Measurements from ENCODE around the gene FAF1.
"Not testable (repeated sequence)": the region's sequence is repeated elsewhere in the genome, so short reads cannot be mapped to it uniquely, and the experiment has no call there.

FAF1 gene

DNA sequence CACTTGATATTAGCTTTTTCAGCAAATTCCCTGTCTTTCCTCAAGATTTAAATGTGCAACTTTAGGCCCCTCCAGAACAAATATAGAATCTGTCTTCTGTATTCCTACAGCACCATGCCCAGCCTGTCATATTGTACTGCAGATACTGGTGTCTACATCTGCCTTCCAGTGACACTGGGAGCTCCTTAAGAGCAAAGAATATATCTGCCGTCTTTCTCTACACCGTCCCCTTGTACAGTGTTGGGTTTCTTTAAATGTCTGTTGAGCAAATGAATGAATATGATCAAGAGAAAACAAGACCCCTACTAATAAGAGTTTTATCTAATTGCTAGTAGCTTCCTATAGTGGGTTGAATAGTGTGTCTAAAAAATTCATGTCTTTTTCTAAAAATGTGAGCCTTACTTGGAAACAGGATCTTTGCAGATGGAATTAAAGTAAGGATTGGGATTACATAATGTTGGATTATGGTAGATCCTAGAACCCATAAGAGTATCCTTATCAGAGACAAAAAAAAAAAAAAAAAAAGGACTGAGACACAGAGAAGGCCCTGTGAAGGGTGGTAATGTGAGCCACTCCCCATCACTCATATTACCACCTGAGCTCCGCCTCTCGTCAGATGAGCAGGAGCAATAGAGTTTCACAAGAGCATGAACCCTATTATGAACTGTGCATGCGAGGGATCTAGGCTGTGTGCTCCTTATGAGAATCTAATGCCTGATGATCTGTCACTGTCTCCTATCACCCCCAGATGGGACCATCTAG lies 128.6 kb downstream of the FAF1 start:
- Histone ChIP-seq H3K4me3 (ENCODE audit: low read depth, low read length) (no peak overlapping the region), H3K9me3 (ENCODE audit: severe bottlenecking) (no peaks in the 10 kb centered on the region), H3K36me3 (no peaks in the 10 kb centered on the region; the same call in 1 of the 2 replicates), H3K27me3 (ENCODE audit: insufficient read depth, low read depth, severe bottlenecking) (no peaks in the 10 kb centered on the region), H3K27ac (no peak overlapping the region)
- no peak for DNase-seq
- TF ChIP-seq, protein P1, sequence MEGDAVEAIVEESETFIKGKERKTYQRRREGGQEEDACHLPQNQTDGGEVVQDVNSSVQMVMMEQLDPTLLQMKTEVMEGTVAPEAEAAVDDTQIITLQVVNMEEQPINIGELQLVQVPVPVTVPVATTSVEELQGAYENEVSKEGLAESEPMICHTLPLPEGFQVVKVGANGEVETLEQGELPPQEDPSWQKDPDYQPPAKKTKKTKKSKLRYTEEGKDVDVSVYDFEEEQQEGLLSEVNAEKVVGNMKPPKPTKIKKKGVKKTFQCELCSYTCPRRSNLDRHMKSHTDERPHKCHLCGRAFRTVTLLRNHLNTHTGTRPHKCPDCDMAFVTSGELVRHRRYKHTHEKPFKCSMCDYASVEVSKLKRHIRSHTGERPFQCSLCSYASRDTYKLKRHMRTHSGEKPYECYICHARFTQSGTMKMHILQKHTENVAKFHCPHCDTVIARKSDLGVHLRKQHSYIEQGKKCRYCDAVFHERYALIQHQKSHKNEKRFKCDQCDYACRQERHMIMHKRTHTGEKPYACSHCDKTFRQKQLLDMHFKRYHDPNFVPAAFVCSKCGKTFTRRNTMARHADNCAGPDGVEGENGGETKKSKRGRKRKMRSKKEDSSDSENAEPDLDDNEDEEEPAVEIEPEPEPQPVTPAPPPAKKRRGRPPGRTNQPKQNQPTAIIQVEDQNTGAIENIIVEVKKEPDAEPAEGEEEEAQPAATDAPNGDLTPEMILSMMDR (IDR thresholded peaks at IDR 0.05; ENCODE audit: low read depth, low read length): no peak

DNA sequence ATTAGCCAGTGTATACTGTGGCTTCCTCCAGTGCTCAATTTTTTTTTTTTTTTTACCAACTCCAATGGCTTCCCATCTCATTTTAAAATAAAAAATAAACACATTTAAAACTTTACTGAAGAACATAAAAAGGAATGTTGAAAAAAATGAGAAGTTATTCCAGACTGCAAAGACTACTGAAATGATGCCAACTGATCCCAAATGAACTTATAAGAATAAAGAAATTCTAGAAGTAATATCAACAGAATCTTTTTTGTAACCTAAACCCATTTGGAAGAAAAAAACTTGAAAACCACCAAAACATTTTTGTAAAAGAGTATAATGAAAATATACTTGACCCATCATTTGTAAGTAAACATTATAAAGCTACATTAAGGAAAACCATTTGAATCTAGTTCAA lies 129.4 kb downstream of the FAF1 start:
- no peaks in the 10 kb centered on the region for H3K27me3 ChIP-seq (ENCODE audit: insufficient read depth, low read depth, severe bottlenecking)
- H3K9me3 ChIP-seq (ENCODE audit: severe bottlenecking): no peaks in the 10 kb centered on the region
- TF ChIP-seq, protein P1 (IDR thresholded peaks at IDR 0.05; ENCODE audit: low read depth, low read length): no peak
- DNase-seq: no peak
- no peaks in the 10 kb centered on the region; the same call in 1 of the 2 replicates for H3K36me3 ChIP-seq
- H3K27ac ChIP-seq: no peak overlapping the region
- H3K4me3 ChIP-seq (ENCODE audit: low read depth, low read length): no peak overlapping the region

DNA sequence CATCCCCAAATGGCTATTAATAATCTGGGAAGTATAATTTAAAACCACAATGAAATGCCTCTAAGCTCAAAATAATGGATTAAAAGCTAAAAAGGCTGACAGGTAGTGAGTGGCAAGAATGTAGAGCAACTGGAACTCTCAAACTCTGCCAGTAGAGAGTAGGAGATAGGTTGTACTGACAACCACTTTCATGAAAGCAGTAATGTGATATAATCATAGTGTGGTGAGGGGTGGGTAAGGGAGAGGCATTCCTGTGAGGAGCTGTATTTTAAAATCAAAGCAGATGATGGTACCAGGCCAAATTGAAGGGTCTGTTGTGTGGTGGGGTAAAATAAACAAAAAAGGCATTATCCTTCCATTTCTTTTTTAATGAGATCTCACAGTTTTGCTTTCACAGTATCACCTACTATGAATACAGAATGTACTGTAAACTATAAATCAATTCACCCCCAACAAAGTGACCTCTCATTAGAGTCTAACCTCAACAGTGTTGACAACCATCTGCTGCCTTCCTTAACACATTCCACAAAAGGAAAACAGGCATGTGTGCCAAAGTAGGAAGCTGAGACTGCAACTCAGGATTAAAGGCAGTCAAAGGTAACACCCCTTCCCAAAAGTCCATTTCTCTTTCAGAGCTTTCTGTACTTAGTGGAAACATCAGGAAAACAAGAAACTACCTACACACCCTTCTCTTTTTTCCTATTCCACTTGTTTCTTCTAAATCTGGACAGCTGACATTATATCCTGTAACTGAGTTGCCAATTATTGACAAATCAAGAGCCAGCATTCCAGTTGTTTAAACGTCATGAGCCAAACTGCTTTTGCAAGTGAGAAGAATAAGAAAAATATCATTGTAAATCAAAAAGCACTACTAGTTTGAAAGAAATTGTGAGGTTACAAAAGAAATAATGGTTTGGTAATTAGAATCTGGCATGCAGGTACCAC lies 130.8 kb downstream of the FAF1 start:
- TF ChIP-seq, protein P1 (IDR thresholded peaks at IDR 0.05; ENCODE audit: low read depth, low read length): no peak
- DNase-seq: no peak

DNA sequence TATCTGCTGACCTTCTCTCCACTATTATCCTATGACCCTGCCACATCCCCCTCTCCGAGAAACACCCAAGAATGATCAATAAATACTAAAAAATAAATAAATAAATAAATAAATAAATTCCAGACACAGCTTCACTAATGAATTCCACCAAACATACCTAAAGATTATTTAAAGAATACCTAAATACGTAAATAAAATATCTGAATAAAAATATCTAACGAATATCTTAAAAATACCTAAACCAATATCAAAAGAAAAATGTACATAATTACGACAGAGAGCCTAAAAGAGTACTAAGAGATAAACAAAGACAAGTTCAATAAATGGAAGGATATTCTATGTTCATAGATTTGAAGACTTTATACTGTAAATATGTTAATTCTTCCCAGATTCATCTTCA lies 132.5 kb downstream of the FAF1 start:
- no peaks in the 10 kb centered on the region for H3K27me3 ChIP-seq (ENCODE audit: insufficient read depth, low read depth, severe bottlenecking)
- no peak for DNase-seq
- no peak overlapping the region for H3K27ac ChIP-seq
- H3K4me3 ChIP-seq (ENCODE audit: low read depth, low read length): no peak overlapping the region
- H3K36me3 ChIP-seq: no peaks in the 10 kb centered on the region; the same call in 1 of the 2 replicates
- TF ChIP-seq, protein P1 (IDR thresholded peaks at IDR 0.05; ENCODE audit: low read depth, low read length): no peak
- H3K9me3 ChIP-seq (ENCODE audit: severe bottlenecking): no peaks in the 10 kb centered on the region

More for the DNA sequence above, 130.8 kb downstream of the FAF1 start:
- H3K27ac ChIP-seq: no peak overlapping the region
- H3K36me3 ChIP-seq: no peaks in the 10 kb centered on the region; the same call in 1 of the 2 replicates
- H3K27me3 ChIP-seq (ENCODE audit: insufficient read depth, low read depth, severe bottlenecking): no peaks in the 10 kb centered on the region
- H3K4me3 ChIP-seq (ENCODE audit: low read depth, low read length): no peak overlapping the region
- H3K9me3 ChIP-seq (ENCODE audit: severe bottlenecking): no peaks in the 10 kb centered on the region

DNA sequence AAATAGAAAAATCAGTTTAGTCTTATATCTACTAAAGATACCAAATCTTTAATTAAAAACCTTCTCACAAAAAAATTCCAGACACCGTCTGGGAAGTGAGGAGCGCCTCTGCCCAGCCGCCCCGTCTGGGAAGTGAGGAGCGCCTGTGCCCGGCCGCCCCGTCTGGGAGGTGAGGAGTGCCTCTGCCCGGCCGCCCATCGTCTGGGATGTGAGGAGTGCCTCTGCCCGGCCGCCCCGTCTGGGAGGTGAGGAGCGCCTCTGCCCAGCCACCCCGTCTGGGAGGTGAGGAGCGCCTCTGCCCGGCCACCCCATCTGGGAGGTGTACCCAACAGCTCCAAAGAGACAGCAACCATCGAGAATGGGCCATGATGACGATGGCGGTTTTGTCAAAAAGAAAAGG lies 133.3 kb downstream of the FAF1 start:
- H3K9me3 ChIP-seq (ENCODE audit: severe bottlenecking); H3K27ac ChIP-seq; H3K27me3 ChIP-seq (ENCODE audit: insufficient read depth, low read depth, severe bottlenecking); DNase-seq; H3K36me3 ChIP-seq; H3K4me3 ChIP-seq (ENCODE audit: low read depth, low read length): not testable (repeated sequence)
